Measurements from ENCODE around the gene PEX13.
A peak's percentile ranks its signal among the peaks of the same experiment; 100 is the strongest.
"Not testable (repeated sequence)": the region's sequence is repeated elsewhere in the genome, so short reads cannot be mapped to it uniquely, and the experiment has no call there.

Gene PEX13, protein sequence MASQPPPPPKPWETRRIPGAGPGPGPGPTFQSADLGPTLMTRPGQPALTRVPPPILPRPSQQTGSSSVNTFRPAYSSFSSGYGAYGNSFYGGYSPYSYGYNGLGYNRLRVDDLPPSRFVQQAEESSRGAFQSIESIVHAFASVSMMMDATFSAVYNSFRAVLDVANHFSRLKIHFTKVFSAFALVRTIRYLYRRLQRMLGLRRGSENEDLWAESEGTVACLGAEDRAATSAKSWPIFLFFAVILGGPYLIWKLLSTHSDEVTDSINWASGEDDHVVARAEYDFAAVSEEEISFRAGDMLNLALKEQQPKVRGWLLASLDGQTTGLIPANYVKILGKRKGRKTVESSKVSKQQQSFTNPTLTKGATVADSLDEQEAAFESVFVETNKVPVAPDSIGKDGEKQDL

DNA sequence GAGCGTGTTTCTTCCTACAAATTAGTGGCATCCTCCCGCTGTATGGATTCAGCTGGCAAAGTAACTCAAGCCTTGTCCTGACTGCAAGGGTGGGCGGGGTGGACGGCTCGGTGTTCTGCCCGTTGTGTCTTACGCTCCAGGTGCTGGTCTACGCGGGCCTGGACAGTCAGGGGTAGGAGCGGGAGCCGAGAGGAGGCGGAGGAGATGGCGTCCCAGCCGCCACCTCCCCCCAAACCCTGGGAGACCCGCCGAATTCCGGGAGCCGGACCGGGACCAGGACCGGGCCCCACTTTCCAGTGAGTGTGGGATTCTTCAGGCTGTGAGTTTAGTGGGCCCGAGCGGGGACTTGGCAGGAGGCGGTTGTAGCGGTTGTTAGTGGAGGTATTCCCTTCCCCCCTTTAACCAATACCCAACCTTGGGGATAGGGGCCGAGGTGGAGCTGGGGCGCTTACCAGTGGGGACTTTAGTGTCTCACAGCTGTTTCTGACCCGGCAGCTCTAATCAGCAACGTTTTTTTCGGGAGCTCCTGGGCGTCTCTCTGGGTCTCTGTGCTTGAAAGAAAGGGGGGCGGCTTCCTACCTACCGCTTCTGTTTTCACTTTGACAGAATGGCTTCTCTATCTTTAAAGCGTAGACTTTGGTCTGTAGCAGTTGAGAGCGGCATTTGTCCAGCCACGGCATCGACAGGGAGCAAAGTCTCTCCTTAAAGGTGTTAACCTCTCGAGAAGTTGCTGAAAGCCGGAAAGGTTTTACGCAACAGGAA is at the start of gene PEX13, which contains the start of gene PUS10:
Gene PEX13, plus strand, starts transcription at position 165 of the 762 bp plus-strand sequence. Its CDS starts 40 bp downstream, at position 205.
Gene PUS10, minus strand, starts transcription at position 700 of the 762 bp plus-strand sequence. CDS start 6,365 bp downstream, outside the sequence.
- peak; percentile 55 for DNase-seq

DNA sequence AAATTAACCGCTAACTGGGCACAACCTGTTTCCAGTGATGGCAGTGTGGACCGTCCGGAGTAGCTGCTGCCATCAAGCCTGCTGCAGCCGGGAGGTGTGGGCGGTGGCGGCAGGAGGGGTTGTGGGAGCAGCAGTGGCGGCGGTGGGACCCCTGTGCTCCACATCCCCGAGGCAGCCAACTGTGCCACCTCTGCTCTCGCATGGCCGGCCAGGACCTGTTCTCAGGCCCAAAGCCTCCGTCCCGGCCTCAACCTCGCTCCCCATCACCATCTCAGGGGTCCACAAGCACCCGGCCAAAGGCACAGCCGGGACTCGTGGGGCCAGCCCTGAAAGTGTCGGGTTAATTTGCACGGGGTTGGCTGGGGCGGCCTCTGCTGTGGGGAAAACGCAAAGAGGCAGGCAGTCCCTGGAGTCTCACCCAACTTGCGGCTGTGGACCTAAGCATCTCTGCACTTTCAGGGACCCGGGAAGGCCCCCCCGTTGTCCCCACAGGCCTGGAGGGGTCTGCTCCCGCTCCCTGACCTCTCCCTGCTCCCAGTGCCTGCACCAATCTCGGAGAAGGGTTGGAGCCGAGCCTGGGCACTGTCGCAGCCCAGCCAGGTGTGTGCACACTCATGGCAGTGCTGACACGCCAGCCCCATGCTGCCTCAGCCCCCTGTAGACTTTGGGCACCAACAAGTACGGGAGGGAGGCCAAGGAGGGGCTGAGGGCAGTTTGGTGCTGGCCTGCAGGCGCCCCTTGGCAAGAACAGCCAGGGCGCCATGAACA is 44.4 kb upstream of the PEX13 start:
- no peak for DNase-seq

DNA sequence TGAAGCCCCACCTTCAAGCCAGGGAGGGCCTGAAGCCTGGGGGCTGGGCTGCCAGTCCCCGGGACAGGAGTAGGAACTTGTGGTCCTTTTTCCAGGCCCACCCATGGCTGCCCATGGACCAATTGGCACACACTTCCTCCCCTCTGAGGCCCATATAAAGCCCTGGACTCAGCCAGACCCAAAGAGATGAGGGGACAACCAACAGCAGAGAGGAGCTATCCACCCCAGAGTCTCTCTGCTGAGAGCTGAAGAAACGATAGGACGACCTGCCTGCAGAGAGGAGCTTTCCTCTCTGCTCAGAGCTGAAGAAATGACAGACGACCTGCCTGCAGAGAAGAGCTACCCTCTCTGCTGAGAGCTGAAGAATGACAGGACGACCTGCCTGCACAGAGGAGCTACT is 43.8 kb upstream of the PEX13 start:
- DNase-seq = no peak

DNA sequence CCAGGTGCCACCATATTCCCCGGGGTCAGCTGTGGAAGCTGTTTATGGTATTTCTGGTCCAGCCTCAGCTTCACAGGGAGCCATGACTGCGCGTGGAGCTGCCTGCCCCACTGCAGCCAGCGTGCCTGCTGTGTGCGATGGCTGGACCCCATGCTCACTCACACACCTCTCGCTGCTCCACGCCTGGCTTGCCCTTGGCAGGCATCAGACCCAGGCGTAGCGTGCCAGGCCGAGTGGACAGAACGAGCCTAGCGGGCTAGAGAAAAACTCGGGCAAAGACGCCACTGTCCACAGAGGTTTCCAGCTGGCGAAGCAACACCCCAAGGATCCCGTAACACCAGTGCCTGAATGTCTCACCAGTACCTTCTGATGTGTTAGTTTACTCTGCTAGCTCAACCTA is 42.9 kb upstream of the PEX13 start:
- DNase-seq = no peak

DNA sequence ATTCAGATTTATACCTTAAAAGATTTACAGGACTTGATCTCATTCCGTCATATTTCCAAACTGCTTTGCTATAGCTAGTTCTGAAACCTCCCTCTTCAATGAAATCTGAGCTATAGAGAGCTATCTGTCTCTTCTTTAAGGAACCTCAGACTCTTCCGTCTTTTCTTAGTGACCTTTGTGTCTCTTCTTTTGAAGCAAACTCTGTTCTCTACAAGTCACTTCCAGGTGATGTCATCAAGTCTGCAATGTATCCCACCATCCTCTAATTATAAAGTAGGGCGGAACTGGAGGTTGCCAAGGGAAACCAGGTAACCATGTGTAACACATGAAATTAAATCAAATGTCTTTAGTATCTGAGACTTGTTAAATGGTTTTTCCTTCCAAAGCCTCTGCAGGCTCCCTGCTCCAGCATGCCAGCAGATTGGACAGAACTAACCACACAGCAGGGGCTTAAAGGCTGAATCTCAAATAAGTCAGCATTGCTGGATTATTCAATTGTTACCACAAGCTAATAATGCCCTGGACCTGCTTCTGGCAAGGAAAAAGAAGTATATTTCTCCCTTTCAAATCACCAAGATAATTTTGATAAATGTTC is 41.2 kb upstream of the PEX13 start:
- no peak for DNase-seq

DNA sequence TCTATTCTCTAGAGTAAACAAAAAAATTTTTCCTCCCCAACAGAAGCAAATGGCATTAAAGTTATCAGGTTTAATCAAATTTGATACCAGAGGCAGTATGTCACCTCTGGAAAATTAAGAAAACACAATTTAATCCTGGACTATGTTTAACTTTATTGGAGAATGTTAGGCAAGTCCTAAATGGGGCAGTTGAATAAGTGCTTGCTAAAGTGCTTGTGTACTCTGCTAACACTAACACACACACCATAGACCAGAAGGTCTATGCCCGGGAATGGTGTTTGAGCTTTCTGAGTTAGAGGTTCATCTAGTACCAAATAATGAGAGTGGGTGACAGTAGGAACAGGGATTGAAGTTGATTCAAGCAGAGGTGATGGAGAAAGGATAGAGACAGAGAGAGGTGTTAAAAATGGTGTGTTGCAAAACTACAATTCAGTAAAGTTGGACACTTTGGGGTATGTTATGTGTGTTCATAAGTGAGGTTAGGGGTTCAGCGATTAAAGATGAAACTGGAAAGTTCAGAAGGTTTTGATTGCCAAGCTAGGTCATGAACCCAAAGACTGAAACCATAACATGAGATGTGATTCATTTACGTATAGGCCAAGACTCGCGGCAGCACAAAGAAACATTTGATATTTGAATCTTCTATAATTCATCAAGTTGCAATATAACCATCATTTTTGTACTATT is 40.5 kb upstream of the PEX13 start:
- no peak for DNase-seq

DNA sequence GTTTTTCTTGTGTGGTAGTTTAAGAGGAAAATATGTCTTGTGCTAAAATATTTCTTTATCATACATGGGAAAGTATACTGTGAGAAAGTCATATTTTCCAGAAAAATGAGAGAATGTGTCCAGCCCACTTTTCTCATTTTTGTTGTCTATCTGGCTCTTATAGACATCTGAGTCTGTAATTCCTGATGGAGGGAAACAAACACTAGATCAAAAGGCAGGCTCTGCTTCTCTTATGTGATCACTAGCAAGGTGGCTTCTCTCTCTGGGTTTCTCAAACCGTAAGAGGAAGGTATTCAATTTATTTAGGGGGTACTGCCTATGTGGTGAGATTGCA is 40.0 kb upstream of the PEX13 start:
- no peak for DNase-seq

DNA sequence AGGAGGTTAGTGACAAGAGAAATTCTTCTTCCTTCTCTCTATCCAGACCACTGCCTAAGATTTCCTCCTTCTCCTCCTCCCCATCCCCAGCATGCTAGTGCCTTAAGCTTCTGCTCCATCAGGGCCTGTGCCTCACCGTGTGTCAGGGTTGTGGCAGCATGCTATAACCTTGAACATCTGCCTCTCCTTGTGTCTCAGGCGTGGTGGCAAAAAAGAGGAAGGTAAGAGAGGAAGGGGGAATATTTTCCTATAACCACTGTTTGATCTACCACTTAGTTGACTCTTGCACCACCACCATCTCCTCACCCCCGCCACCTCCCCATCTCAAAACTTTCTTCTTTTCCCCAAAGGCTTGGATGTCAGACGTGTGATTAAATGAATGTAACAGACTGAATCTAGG is 38.3 kb upstream of the PEX13 start:
- no peak for DNase-seq

DNA sequence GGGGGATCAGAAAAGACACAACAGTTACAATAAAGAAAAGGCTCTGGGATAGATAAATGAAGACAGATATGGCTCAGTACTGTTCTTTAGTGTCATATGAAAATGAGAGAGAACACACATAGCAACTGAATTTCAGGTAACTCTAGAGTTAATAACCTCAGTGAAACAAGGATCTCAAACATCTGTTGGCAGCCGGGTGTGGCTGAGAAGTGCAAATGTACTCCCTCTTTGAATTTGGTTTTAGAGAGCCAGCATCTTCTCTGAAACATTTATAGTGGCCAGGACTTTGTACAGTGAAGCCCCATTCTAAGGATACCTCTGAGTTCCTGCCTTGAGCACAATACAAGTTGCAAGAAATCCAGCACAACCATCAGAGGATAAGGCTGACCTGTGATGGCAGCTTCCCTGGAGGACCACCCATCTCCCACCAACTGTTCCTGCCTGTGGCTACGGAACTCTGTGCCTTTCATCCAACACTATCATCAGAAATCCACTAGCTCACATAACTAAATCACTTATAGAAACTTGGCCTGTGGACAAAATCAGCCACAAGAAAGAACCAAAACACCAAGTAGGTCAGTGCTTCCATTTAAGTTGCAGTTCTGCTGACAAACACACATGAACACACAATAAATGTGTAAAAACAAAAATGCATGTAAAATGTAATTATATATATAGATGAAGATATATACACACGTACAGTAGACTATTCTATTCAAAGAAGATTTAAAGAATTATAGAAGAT is 37.3 kb upstream of the PEX13 start:
- DNase-seq = no peak

DNA sequence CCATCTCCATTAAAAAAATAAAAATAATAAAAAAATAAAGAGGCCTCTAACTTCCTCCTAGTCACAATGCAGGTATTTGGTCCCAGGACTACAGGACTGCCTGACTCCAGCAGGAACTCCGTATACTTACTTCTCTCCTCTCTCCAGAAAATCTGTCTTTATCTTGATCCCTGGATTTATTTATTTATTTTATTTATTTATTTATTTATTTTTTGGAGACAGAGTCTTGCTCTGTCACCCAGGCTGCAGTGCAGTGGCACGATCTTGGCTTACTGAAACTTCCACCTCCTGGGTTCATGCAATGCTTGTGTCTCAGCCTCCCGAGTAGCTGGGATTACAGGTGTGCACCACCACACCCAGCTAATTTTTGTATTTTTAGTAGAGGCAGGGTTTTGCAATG is 35.5 kb upstream of the PEX13 start:
- DNase-seq = not testable (repeated sequence)

DNA sequence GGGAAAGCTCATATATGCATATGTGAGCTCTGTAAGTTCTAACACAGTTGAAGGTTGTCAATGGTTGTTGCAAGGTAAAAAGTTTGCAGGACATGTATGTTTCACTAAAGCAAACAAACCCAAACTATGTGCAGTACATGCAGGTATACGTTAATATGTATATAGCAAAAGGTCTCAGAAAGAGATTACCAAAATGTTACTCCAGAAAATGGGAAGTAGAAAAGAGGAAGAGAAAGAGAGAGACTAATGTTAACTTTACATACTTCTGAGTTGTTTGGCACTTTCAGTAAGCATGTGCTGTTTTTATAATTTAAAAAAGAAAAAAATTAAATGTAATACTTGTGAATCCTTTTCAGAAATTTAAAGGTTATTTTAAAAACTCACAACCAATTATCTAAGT is 32.8 kb upstream of the PEX13 start:
- DNase-seq = no peak

DNA sequence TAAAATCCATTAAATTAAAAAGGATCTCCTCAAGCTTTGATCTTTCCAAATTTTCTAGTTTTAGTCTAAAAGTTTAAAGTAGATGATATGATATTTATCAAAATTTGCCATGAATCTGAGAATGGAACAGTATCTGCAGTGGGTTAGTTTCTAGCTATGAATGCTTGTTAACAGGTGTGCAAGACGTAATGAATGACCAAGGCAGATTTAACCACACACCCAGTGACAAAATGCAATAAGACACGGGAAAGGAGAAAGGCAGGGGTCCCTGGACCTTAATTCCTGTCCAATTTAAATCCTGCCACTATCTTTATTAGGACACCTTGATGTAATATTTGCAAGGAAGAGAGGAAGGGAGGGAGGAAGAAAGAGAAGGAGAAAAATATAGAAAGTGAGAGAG is 30.5 kb upstream of the PEX13 start:
- no peak for DNase-seq

DNA sequence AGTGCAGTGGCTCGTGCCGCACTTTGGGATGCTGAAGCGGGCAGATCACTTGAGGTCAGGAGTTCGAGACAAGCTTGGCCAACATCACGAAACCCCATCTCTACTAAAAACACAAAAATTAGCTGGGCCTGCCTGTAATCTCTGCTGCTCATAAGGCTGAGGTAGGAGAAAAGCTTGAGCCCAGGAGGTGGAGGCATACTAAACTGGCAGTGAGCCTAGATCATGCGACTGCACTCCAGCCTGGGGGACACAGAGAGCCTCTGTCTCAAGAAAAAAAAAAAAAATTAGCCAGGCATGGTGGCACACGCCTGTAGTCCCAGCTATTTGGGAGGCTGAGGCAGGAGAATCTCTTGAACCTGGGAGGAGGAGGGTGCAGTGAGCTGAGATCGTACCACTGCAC is 29.9 kb upstream of the PEX13 start:
- not testable (repeated sequence) for DNase-seq

DNA sequence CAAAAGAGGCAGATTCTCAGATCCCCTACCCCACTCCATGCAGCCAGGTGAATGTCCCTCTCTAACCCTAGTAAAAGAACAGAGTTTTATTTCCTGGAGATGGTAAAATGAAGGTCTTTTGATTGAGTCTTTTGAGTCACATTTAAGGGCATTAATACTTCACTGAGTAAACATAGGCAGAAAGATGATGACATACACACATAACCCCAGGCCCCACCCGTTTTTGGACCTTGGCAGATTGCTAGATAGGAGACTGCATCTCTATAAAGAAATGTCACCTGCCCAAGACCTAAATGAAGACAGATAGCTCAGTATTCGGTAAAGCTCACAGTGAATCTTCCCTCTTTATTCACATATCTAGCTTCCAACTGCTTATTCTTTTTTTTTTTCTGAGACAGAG is 28.3 kb upstream of the PEX13 start:
- no peak for DNase-seq

DNA sequence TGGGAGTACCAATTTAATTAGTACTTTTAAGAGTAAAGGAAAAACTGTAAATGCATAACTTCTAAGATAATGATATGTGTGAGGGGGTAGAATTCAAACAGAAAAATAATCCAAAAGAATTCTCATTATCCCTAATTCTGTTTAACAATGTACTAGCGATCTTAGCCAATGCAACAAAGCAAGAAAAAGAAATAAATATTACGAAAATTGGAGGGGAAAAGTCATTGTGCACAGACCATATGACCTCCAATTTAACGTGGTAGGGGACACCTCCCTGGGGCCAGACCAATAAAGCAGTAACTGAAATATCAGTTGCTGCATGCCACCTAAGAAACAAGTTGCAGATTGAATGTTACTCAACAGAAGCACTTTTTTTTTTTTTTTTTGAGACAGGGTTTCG is 25.9 kb upstream of the PEX13 start:
- no peak for DNase-seq

DNA sequence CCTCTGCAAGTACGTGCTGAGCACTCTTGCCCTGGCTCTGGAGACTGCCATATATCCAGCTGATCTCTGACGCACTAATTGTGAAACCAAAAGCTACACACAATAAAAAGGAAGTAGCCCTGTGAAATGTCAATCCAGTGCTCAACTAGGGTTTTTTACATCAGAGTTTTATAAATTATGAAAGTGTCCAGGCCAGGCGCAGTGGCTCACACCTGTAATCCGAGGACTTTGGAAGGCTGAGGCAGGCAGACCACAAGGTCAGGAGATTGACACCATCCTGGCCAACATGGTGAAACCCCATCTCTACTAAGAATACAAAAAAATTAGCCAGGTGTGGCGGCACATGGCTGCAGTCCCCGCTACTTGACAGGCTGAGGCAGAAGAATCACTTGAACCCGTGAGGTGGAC is 24.5 kb upstream of the PEX13 start:
- no peak for DNase-seq

DNA sequence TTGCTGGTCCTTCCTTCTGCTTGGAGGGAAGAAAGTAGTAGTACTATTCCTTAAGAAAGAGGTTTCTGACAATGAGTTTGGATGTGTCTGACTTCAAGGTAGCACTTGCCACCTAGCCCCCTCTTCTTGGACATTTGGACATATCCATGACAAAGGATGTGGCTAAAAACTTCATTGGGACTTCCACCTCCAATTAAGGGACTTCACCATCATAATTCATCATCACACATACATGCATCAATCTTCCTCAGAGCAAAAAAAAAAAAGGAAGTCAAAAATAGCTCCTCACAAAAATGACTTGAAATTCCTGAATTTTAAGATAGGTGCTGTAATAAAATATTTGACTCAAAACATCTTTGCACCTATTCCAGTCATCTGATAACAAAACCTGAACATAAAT is 23.4 kb upstream of the PEX13 start:
- DNase-seq = no peak

DNA sequence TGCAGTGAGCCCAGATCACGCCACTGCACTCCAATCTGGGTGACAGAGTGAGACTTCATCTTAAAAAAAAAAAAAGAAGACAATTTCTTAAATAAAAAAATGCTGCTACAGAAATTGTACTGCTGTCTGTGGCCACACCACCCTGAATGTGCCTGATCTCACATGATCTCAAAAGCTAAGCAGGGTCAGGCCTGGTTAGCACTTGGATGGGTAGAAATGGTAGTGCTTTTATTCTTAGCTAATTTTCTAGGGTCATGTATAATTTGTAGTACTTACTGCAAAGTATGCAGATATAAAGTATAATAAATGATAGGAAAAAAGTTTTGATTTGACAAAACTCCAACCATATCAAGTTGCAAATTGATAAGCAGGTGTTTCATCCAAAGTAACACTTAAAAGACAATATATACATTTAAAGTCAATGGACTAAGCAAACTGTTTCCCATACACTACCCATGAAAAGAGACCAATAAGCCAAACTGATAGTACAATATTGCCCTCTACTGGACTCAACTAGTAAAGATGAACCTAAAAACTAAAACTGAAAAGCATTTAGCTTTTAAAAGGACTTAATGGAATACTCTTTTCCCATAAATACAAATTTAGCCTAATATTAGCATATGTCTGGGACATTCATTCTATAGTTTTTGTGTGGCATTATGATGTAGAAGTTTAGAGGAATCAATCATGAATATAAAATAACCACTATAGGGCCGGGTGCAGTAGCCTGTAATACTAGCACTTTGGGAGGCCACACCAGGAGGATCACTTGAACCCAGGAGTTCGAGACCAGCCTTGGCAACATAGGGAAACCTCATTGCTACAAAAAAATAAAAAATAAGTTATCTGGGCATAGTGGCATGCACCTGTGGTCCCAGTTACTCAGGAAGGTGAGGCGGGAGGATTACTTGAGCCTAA is 18.6 kb upstream of the PEX13 start:
- peak; percentile 22 for DNase-seq

DNA sequence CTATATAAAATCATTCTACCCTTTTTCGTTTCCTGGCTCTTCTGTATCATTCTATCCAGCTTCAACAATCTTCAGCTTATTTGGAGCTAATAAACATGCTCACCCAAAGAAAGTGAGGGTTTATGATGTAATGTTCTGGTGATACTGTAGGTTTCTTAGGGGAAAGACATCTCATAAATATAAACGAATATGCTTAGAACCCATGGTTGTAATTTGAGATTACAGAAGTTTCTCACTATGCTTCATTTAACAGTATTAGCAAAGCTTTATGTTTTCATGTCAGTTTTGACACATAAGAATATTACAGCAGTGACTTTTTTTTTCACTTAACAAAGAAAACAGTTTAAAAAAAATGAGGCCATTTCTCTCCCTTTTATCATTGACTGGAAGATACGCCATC is 11.8 kb upstream of the PEX13 start:
- no peak for DNase-seq

DNA sequence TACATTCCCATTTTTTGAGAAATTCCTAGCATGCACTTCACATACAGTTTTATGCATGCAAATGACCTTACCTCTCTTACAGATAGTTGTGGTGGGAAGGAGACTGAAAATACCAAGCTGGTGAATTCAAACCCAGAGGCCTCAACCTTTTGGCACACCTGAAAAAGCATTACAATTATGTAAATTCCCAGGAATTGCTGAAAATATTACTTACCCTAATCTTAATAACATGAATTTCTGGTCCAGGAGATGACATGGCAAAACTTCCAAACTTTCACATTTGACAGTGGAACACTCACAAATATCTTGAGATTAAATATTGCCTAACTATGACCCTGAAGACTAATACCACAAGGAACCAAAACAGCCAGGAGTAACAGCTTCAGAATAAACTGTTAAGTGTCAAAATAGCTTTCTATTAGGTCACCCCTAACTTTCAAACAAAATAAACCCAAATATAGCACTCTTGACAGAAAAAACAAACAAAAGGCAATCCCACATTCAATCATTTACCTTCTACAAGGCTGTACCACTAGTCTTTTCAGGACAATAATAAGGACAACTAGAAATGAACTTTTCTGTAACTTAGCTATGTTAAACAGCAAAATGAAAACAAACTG is 10.9 kb upstream of the PEX13 start:
- DNase-seq = no peak
